ENCODE measurements around the gene CCDC57.

DNA sequence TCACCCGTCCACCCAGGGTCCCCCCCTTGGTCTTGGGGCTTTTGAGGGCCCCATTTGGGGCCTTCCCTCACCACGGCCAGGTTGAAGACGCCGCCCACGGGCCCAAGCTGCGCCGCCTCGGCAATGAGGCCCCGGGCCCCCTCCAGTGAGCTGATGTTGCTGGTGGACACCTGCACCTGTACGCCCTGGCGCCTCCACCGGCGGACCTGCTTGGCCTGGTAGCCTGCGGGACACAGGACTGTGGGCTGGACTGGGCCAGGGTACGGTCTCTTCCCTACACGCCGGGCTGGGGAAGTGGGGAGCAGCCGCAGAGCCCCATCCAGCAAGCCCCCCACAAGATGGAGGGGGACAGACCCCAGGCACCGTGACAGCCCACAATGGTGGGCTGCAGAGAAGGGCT, 130.2 kb downstream of the CCDC57 start:
- TF ChIP-seq EZH2phosphoT487 (IDR thresholded peaks at IDR 0.05; ENCODE audit: insufficient read depth, low read depth) (no peak), EZH2 (IDR thresholded peaks at IDR 0.05; ENCODE audit: insufficient read depth, poor library complexity, severe bottlenecking) (no peak)
